ENCODE results near the gene TDRKH. TPM values are rescaled to one million over a fixed set of nuclear protein-coding genes. Genes with fewer than 3 reads are reported as not detected.

TDRKH gene
- total and polyA plus RNA-seq, 2 donors (not counting 1 experiment from before 2014, with no cell fraction given) = 1.8 to 5.6 TPM

GRCh38 chr1:151814971-151815545 is 24.8 kb upstream of the TDRKH start:
- peaks cover 22% of the 10 kb centered on the region for H3K27me3 ChIP-seq (ENCODE audit: control insufficient read depth, insufficient read depth, low read length)
- no peaks in the 10 kb centered on the region for H3K79me2 ChIP-seq (ENCODE audit: control insufficient read depth, insufficient read depth, low read length)
- no peak overlapping the region for H3K27ac ChIP-seq (ENCODE audit: insufficient read depth, low read length)
- H3K9ac ChIP-seq (ENCODE audit: insufficient read depth, low read length) = no peak overlapping the region
- no peaks in the 10 kb centered on the region for H4K20me1 ChIP-seq (ENCODE audit: control insufficient read depth, extremely low read depth, insufficient read depth, low read length)
- no peaks in the 10 kb centered on the region for H3K9me3 ChIP-seq (ENCODE audit: control insufficient read depth, insufficient read depth, low read depth, low read length)
- H3K36me3 ChIP-seq (ENCODE audit: control insufficient read depth, insufficient read depth, low read length) = no peaks in the 10 kb centered on the region
- no peak overlapping the region for H3K4me3 ChIP-seq (replicated peaks in 1 of 4; ENCODE audit: control extremely low read depth in 1 of 4, insufficient read depth in 1 of 4, low read depth in 3 of 4, low read length in 4 of 4)
- TF ChIP-seq CTCF (conservative IDR thresholded peaks at IDR 0.05 in 1 of 2, IDR thresholded peaks at IDR 0.05 in 1 of 2; ENCODE audit: low read depth in 1 of 2, low read length in 2 of 2) (no peak), EZH2 (IDR thresholded peaks at IDR 0.05; ENCODE audit: low read length, missing control alignments) (no peak)
- H2AFZ ChIP-seq (ENCODE audit: low read length) = no peak overlapping the region
- no peak for DNase-seq (ENCODE audit: low read depth in 2 of 2)
- no peak overlapping the region for H3K4me2 ChIP-seq (ENCODE audit: extremely low read depth, insufficient read depth, low read length)
- H3K4me1 ChIP-seq (ENCODE audit: control insufficient read depth, extremely low read depth, insufficient read depth, low read length) = no peaks in the 10 kb centered on the region

GRCh38 chr1:151814426-151814825 is 24.1 kb upstream of the TDRKH start:
- DNase-seq (ENCODE audit: low read depth in 2 of 2) = no peak
- Histone ChIP-seq H3K27me3 (ENCODE audit: control insufficient read depth, insufficient read depth, low read length) (peaks cover 22% of the 10 kb centered on the region), H4K20me1 (ENCODE audit: control insufficient read depth, extremely low read depth, insufficient read depth, low read length) (no peaks in the 10 kb centered on the region), H3K9me3 (ENCODE audit: control insufficient read depth, insufficient read depth, low read depth, low read length) (no peaks in the 10 kb centered on the region), H3K9ac (ENCODE audit: insufficient read depth, low read length) (no peak overlapping the region), H2AFZ (ENCODE audit: low read length) (no peak overlapping the region), H3K4me3 (replicated peaks in 1 of 4; ENCODE audit: control extremely low read depth in 1 of 4, insufficient read depth in 1 of 4, low read depth in 3 of 4, low read length in 4 of 4) (no peak overlapping the region), H3K27ac (ENCODE audit: insufficient read depth, low read length) (no peak overlapping the region), H3K4me1 (ENCODE audit: control insufficient read depth, extremely low read depth, insufficient read depth, low read length) (no peaks in the 10 kb centered on the region), H3K4me2 (ENCODE audit: extremely low read depth, insufficient read depth, low read length) (no peak overlapping the region), H3K36me3 (ENCODE audit: control insufficient read depth, insufficient read depth, low read length) (no peaks in the 10 kb centered on the region), H3K79me2 (ENCODE audit: control insufficient read depth, insufficient read depth, low read length) (no peaks in the 10 kb centered on the region)
- TF ChIP-seq EZH2 (IDR thresholded peaks at IDR 0.05; ENCODE audit: low read length, missing control alignments) (no peak), CTCF (conservative IDR thresholded peaks at IDR 0.05 in 1 of 2, IDR thresholded peaks at IDR 0.05 in 1 of 2; ENCODE audit: low read depth in 1 of 2, low read length in 2 of 2) (no peak)

GRCh38 chr1:151813271-151813977 is 23.1 kb upstream of the TDRKH start:
- Histone ChIP-seq H3K27ac (ENCODE audit: insufficient read depth, low read length) (no peak overlapping the region), H3K9me3 (ENCODE audit: control insufficient read depth, insufficient read depth, low read depth, low read length) (no peaks in the 10 kb centered on the region), H2AFZ (ENCODE audit: low read length) (no peak overlapping the region), H3K9ac (ENCODE audit: insufficient read depth, low read length) (no peak overlapping the region), H4K20me1 (ENCODE audit: control insufficient read depth, extremely low read depth, insufficient read depth, low read length) (no peaks in the 10 kb centered on the region), H3K4me1 (ENCODE audit: control insufficient read depth, extremely low read depth, insufficient read depth, low read length) (no peaks in the 10 kb centered on the region), H3K4me3 (replicated peaks in 1 of 4; ENCODE audit: control extremely low read depth in 1 of 4, insufficient read depth in 1 of 4, low read depth in 3 of 4, low read length in 4 of 4) (no peak overlapping the region), H3K36me3 (ENCODE audit: control insufficient read depth, insufficient read depth, low read length) (no peaks in the 10 kb centered on the region), H3K79me2 (ENCODE audit: control insufficient read depth, insufficient read depth, low read length) (no peaks in the 10 kb centered on the region), H3K4me2 (ENCODE audit: extremely low read depth, insufficient read depth, low read length) (no peak overlapping the region), H3K27me3 (ENCODE audit: control insufficient read depth, insufficient read depth, low read length) (peaks cover 22% of the 10 kb centered on the region)
- TF ChIP-seq EZH2 (IDR thresholded peaks at IDR 0.05; ENCODE audit: low read length, missing control alignments) (no peak), CTCF (conservative IDR thresholded peaks at IDR 0.05 in 1 of 2, IDR thresholded peaks at IDR 0.05 in 1 of 2; ENCODE audit: low read depth in 1 of 2, low read length in 2 of 2) (no peak)
- DNase-seq (ENCODE audit: low read depth in 2 of 2) = no peak
